Measurements from ENCODE around the gene GABBR2. TPM values are rescaled to one million over a fixed set of nuclear protein-coding genes. Genes with fewer than 3 reads are reported as not detected.

GABBR2 gene
- total and polyA plus RNA-seq, 12 donors = 0.17 to 9.0 (median 3.7) TPM

- intact Hi-C loops (cut with DNase I) = no loop called here
- no peaks in the 10 kb centered on the region for H3K36me3 ChIP-seq (replicated peaks in 1 of 2)
- H3K27me3 ChIP-seq = peaks cover 5% of the 10 kb centered on the region
- H3K27ac ChIP-seq = no peak overlapping the region
- DNase-seq = no peak
- H3K4me3 ChIP-seq = no peak overlapping the region
- no peaks in the 10 kb centered on the region for H3K4me1 ChIP-seq (replicated peaks in 1 of 2)
- WGBS, 4 donors = 76 to 82% (median 78%) methylated on average over 5 of the region's 5 CpGs
- no peak for TF ChIP-seq CTCF (IDR thresholded peaks at IDR 0.05)
- TF ChIP-seq POLR2A (IDR thresholded peaks at IDR 0.05) = no peak
- H3K9me3 ChIP-seq (replicated peaks in 1 of 3) = no peaks in the 10 kb centered on the region
Observed at GRCh38 chr9:98625728-98626127, 83.0 kb downstream of the GABBR2 start.

DNA sequence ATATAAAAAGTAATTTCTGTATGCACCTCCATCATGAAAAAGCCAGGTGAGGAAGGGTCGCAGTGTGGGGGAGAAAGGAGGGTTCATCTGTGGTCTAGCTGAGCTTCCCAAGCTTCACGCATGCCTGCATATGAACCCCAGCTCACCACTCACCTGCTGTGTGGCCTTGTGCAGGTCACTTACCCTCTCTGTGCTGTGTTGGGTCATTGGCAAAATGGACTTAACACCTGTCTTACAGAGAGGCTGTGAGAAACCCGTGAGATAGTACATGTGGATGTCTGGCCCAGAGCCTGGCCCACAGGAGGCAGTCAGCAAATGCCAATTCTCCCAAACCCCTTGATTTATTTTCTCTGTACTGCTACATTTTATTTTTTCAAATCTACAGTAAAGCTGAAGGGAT is 88.9 kb downstream of the GABBR2 start:
- Histone ChIP-seq H3K27ac (no peak overlapping the region), H3K27me3 (no peaks in the 10 kb centered on the region), H3K36me3 (replicated peaks in 1 of 2) (no peaks in the 10 kb centered on the region), H3K9me3 (replicated peaks in 1 of 3) (no peaks in the 10 kb centered on the region), H3K4me1 (replicated peaks in 1 of 2) (no peaks in the 10 kb centered on the region), H3K4me3 (no peak overlapping the region)
- 71 to 83% (median 77%) methylated on average over 3 of the region's 3 CpGs for WGBS, 4 donors
- TF ChIP-seq CTCF (IDR thresholded peaks at IDR 0.05) (no peak), POLR2A (IDR thresholded peaks at IDR 0.05) (no peak)
- no peak for DNase-seq
- intact Hi-C loops (cut with DNase I) = no loop called here

- Histone ChIP-seq H3K36me3 (replicated peaks in 1 of 2) (no peaks in the 10 kb centered on the region), H3K4me3 (no peak overlapping the region), H3K4me1 (replicated peaks in 1 of 2) (no peaks in the 10 kb centered on the region), H3K27me3 (no peaks in the 10 kb centered on the region), H3K9me3 (replicated peaks in 1 of 3) (no peaks in the 10 kb centered on the region), H3K27ac (no peak overlapping the region)
- no peak for DNase-seq
- intact Hi-C loops (cut with DNase I) = no loop called here
- TF ChIP-seq POLR2A (IDR thresholded peaks at IDR 0.05) (no peak), CTCF (IDR thresholded peaks at IDR 0.05) (no peak)
- WGBS, 4 donors = 79 to 100% (median 92%) methylated on average over 2 of the region's 2 CpGs
Observed at GRCh38 chr9:98615633-98616032, 93.1 kb downstream of the GABBR2 start.

GRCh38 chr9:98614941-98615340 is 93.8 kb downstream of the GABBR2 start:
- H3K4me3 ChIP-seq = no peak overlapping the region
- no peaks in the 10 kb centered on the region for H3K36me3 ChIP-seq (replicated peaks in 1 of 2)
- WGBS, 4 donors = 72 to 84% (median 75%) methylated on average over 2 of the region's 2 CpGs; no CpG with 5 or more reads in 1 of the 4 donors
- no peaks in the 10 kb centered on the region for H3K4me1 ChIP-seq (replicated peaks in 1 of 2)
- no peak overlapping the region for H3K27ac ChIP-seq
- H3K9me3 ChIP-seq (replicated peaks in 1 of 3) = no peaks in the 10 kb centered on the region
- no peaks in the 10 kb centered on the region for H3K27me3 ChIP-seq
- no peak for TF ChIP-seq CTCF (IDR thresholded peaks at IDR 0.05)
- no peak for TF ChIP-seq POLR2A (IDR thresholded peaks at IDR 0.05)
- DNase-seq = no peak
- intact Hi-C loops (cut with DNase I) = no loop called here

Measured in adrenal gland (tissue), 12 donors.